CD4-positive, alpha-beta T cell treated with Interleukin-10 for 1 hour (primary cell): Measurements from ENCODE around the gene RIMBP3C.
"Not testable (repeated sequence)": the region's sequence is repeated elsewhere in the genome, so short reads cannot be mapped to it uniquely, and the experiment has no call there.

Experiments
- DNase-seq: peaks from one replicate; pipeline ENCODE4 v3.0.0-alpha.2; 2020

Gene RIMBP3C

GRCh38 chr22:21526705-21527500, 24.4 kb downstream of the RIMBP3C start:
- not testable (repeated sequence) for DNase-seq

GRCh38 chr22:21516970-21517764, 34.1 kb downstream of the RIMBP3C start:
- not testable (repeated sequence) for DNase-seq

- DNase-seq = not testable (repeated sequence)
These were observed 34.7 kb downstream of the RIMBP3C start for GRCh38 chr22:21516522-21516921.

GRCh38 chr22:21515234-21515633, 36.0 kb downstream of the RIMBP3C start:
- DNase-seq = not testable (repeated sequence)

- not testable (repeated sequence) for DNase-seq
These were observed 37.1 kb downstream of the RIMBP3C start for GRCh38 chr22:21514117-21514516.

GRCh38 chr22:21512022-21512421, 39.2 kb downstream of the RIMBP3C start:
- not testable (repeated sequence) for DNase-seq

GRCh38 chr22:21510397-21510796, 40.9 kb downstream of the RIMBP3C start:
- not testable (repeated sequence) for DNase-seq

- not testable (repeated sequence) for DNase-seq
These were observed 51.4 kb downstream of the RIMBP3C start for GRCh38 chr22:21499623-21500506.

GRCh38 chr22:21498489-21498888, 52.8 kb downstream of the RIMBP3C start:
- not testable (repeated sequence) for DNase-seq

GRCh38 chr22:21497984-21498383, 53.3 kb downstream of the RIMBP3C start:
- not testable (repeated sequence) for DNase-seq
